Measurements from ENCODE around the gene DNM3.
A peak's percentile ranks its signal among the peaks of the same experiment; 100 is the strongest.

The DNM3 gene

DNA sequence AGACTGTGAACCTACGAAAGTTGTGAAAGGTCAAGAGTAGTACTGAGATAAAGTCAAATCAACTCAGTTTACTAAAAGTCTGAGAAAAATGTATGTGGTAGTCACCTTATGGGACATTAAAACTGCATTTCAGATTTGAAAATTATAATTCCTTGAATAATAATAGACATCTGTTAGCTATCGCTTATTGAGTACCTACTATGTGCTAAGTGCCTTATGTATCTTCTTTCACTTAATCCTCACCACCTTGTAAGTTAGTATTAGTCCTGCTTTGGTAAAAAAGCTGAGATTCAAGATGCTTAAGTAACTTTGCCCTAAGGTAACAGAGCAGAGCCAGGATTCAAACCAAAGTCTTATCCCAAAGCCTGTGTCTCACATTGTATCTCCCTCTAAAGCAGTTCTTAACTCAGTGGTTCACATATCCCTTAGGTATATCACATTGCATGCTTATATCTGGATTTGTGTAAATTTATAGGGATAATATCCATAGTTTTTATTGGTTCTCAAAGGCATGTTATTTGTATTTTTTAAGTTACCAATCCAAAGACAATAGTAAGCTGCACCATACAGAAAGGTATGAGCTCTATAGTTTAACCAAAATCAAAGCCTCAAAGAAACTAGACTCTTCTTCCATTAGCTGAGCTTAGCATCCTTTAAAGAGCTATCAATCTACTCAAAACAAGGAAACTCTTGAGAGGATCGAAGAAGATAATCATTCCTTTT is 601.7 kb downstream of the DNM3 start:
- no peak for DNase-seq

DNA sequence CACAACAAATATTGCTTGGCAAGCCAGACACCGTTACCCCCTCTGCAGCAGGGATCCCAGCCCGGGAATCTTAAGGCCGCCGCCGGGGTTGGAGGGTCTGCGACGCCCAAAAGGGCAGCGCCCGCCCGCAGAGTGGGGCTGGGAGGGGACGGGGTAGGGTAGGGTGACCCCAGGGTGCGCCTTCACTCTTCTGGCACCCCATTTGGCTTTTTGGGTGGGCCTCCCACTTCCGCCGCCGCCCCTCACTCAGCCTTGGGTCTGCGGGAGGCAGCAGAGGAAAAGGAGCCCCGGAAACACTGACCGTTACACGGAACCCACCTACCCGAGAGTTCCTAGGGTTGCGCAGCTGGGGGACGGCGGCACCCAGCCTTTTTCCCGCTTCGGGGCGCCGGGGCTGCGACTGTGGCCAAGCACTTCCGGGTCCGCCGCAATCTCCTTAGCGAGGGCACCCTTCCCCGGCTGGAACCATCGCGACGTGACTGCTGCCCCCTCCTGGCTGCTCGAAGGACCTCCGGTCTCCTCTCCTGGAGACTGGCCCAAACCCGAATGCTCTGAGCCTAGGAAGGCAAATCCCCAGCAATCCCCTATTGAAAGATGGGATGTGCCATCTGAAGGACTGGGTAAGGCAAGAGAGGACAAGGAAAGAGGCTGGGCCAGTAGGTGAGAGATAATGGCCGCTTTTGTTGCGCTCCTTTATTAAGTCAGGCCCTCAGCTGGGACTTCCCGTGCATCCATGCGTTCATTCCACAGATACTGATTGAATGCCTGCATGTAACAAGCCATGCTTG is 602.6 kb downstream of the DNM3 start, which contains the start of gene PIGC:
PIGC (minus strand) TSS at position 404 of the 788 bp plus-strand sequence. CDS start 1,447 bp downstream, outside the sequence.
- peak; percentile 93 for DNase-seq

DNA sequence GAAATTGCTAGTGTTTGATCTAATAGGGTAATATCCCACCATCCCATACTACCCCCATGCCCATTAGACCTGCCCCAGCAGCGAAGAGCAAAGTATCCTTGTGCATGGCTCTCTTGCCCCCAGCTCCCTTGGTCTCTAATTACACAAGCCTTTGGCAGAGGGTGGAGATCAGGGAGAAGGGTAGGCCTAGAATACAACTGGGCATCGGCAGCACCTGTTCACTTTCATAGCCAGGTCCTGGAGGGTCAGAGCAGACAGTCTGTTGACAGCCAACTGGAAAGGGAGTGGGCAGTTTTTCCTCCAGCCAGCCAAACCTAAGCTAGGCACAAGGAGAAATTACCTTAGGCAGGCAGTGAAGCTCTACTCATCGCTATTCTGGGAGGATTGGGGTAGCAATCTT is 605.2 kb downstream of the DNM3 start:
- DNase-seq: no peak

DNA sequence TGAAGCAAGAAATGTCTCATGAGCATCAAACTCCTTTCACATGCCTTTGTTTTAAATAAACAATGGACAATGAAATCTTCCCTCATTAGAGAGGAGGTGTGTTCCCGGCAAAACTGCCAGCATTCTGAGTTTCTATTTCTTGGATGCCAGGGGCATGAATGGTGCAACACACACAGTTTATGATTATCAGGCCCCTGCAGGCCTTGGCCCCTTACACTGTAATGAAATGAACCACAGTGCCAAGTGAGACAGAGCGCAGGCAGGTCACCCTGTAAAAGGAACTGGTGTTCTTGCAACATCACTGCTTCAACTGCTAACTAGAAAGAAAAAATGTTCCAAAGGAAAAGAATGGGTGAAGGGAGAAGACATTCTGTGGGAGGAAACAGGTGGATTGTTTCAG is 606.3 kb downstream of the DNM3 start:
- no peak for DNase-seq

DNA sequence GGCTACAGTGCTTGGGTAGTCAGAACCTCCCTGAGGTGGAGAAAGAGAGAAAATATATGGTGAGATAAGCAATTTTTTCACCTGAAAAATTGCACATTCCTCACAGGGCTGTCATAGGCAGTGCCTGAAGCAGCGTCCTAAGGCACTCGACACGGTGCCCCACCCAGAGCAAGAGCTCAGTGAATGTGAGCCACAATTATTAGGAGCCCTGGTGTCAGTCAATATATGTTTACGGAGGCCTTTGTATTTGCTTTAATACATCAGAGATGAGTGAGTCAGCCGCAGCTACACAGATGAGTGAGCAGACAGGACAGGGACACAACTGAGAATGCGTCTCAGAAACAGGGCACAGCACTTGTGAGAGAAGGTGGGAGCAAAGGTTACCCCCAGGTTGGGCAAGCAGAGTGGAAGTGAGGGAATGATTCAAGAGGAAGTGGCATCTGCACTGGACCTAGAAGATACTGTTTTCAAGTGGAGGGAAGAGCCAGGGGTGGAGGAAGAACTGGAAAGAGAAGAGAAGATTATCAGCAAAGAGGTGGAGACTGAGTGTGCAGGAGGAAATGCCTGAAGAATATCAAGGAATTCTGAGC is 607.8 kb downstream of the DNM3 start:
- peak; percentile 33 for DNase-seq

DNA sequence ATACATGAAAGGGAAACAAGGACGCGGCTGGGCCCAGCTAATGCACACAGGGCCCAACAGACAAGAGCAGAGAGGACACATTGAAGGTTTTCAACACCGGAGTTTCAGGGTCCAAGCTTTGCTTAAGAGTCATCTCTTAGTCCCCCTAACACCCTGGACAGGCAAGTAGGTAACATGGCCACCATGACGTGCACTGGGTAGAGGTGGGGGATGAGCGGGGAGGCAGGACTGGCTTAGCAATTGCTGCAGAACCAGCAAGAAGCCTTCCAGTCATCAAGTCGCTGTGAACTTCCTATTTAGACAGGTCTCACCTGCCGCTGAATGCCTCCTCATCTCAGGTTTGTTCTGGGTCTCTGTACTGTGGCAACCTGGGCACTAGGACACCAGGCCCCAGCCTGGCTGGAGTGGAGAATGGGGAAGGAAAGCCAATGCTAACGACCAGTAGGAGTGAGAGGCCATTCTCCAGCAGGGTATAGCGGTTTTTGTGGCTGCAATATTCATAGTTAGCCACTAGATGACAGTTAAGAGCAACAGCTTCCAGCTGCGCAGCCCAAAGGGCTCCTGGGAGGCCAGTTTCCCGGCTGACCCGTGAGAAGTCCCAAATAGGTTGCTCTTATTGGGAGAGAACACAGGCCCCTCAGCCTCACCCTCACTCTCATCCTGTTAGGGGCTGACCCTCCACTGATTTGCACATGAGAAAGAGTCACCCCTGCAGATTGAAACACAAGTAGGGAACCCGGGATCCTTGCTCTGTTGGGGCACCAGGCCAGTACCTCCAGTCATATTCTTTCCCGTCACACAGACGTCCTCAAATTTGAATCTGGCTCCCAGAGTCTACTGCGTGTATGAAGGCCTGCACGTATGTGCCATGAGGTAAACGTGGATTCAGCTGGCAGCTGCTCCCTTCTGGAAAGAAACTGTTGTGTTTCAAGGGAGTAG is 608.6 kb downstream of the DNM3 start:
- peak; percentile 68 for DNase-seq

DNA sequence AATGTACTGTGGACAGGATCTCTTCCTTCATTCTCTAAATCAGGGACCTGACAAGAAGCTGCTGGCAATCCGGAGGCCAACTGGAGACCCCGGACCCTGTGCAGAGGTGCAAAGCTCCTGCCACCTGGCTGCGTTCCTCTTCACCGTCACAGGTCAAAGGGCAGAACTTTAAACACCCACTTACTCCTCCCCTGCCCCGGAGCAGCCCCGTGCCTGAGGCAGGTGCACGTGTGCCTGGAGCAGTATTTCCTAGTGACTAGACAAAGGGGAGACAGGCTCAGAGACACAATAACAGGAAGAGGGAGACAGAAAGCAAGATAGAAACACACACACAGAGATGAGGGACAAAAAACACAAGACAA is 609.2 kb downstream of the DNM3 start:
- peak; percentile 72 for DNase-seq

DNA sequence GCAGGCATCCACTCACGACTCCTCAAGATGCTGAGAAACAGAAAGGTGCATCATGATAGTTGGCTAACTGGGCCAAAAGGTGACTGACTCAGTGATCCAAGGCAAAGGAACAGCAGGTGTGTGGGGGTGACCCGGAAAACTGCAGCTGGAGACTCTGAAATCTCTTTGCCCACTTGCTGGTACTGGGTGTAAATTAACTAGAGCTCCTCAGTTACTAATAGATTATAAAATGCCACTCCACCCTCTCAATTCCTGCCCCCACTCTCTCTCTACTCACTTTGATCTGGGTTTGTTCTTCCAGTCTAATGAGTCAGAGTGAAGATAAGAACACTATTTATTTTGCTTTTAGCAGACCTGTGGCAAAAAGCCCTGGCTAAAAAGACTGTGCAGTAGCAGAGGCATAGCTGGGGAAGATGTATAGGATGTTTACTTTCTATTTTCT is 609.7 kb downstream of the DNM3 start:
- peak; percentile 34 for DNase-seq

DNA sequence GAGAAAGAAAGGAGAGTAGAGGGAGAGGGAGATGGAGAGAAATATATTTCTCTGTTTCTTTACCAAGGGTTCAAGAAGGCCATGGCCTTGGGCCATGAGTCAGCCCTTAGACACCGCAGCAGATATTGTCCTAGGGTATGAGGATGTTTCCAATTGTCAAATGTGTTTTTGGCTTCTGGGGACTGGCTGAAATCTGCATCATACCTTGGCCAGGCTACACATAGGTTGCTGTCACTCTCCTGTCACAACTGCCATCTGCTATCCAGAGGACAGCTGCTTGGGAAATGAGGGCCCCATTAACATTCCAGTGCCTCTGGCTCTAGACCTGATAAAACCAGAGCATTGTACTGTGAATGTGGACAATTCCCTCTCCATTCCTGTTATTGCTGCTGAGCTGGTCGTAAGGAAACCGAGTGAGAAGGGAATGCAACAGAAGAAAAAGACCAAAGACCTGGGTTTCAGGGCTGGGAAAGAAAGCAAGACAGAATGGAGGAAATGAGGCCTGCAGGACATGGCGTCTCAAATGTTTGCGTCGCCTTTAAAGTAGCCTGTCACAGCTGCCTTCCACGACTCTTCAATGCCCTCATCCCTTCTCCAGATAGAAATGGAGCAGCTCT is 611.3 kb downstream of the DNM3 start:
- no peak for DNase-seq

DNA sequence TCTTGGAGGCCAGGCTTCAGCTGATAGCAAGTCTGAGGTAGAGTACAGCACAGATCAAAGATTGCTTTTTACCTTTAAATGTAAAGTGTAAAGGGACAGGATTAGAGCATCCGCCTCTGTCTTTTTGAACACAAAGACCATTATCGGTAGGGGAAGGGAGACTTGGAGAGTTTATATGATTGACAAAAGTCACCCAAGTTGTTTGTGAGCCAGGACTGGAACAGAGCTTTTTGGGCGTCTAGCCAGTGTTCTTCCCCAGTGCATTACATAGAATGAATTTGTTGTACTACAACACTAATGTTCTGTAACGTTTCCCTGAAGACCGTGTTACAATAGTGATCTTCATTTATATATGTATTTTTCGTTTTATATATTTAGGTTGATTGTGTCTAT is 611.9 kb downstream of the DNM3 start:
- no peak for DNase-seq

DNA sequence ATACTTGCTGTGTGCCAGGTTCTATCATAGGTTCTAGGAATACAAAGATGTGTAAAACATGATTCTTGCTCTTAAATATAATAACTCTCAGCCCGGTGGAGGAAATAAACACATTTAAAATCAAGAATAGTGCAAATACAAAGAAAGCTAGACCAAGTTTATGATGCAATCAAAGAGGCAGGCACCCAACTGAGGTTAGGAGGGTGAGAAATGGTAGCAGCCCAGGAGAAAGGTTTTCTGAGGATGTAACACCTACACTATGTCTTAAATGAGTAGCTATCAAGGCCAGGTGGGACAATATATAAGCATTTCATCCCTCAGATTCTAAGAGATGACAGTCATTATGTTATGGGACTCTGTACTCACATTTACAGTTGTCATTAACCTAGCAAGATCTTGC is 612.3 kb downstream of the DNM3 start:
- DNase-seq: no peak

DNA sequence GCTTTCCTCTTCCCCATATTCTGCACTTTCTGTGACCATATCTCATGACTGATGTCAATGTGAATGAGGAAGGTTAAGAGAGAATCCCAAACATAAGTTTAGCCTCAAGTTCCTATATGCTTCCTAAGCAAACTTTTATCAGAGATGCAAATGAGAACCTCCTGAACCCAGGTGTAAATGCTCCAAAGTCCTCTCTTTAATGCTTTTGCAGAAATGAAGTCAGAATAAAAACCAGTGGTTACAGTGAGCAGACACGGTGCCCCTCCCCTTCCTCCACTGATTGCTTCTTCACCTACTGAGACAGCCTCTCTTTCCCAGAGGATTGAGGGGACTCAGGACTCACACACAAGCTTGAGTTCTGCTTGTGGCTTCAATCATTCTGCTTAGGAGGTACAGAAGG is 614.2 kb downstream of the DNM3 start:
- no peak for DNase-seq

DNA sequence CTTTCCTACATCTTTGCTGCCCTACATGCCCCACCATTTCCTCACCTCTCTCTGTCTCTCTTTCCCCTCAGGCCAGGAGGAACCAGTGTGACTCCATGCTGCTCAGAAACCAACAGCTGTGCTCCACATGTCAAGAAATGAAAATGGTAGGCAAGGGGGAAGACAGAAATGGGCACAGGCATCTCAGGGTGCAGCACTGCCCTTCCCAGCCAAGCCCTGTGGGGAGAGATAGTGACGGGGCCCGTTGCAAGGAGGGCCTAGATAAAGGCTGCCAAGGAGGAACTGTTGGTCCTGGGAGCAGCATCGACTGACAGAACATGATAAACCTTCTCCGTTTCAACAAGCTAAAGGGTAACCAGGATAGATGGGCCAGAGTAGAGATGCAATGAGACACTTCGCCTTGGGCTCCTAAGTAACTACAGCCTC is 615.1 kb downstream of the DNM3 start:
- DNase-seq: no peak

DNA sequence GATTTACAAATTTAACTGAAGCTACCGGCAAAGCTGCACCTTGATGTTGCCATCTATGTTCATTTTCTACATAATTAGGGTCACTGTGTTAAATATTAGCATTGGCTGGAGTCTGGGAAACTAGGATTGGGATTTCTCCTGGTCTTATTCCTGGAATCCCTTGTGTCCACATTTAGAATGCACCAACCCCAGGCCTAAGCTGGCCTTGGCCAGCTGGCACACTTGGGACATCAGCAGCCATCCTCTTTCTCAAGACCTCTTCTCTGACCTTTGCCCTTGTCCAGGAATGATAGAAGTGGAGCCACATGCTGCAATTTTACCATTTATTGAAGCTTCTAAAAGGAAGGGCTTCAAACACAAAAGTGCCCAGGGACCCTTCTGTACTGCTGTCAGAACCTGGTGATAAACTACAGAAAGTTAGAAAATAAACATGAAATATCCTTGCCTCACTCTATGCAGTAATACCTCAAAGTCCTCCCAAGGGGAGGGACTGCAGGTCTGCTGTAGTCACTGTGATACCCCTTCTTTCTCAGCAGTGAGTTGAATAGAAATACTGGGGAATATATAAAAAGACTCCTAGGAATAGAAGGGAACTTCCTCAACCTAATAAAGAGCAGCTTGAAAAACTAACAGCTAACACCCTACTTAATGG is 616.3 kb downstream of the DNM3 start:
- no peak for DNase-seq

DNA sequence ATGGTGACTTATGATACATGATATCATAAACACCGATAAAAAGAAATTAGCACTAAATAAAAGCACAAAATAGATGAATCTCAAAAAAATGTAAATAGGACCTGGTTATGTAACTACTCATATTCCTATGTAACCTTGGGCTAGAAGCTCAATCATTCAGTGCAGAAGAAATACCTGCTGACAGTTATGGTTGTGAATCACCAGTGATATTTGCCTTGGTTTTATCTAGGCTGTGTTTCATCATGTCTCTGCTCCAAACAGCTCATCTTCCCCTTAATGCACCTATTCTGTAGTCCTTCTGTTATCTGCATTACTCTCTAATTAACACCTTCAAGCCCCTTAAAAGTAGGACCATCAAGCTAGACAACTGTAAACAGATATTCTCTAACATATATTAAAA is 618.9 kb downstream of the DNM3 start:
- DNase-seq: no peak

DNA sequence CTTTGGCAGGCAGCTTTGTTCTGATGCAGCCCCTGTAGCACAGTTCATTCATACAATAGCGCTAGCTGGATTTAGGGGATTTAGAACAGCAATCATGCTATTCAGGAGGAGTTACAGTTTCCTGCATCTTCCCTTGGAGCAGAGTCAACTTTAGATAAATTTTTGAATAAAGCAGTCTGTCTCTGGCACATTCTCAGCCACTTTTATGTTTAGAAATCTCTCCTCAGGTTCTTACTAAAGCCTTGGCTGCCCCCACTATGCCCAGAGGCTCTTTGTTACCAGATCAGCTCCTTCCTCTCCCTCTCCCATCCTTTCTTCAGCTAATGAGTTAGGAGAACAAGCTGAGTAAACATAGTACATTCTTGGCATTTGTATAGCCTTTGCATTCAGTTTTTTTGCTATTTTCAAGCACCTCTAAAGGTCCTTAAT is 619.6 kb downstream of the DNM3 start:
- peak; percentile 30 for DNase-seq

Measured in NCI-H69 (cell line).